ENCODE data around the gene HOXA13. TPM values are rescaled to one million over a fixed set of nuclear protein-coding genes. Genes with fewer than 3 reads are reported as not detected.

The HOXA13 gene
- polyA plus RNA-seq, 1 donor (not counting 4 experiments of a cell fraction or from before 2014, with no cell fraction given): not detected

DNA sequence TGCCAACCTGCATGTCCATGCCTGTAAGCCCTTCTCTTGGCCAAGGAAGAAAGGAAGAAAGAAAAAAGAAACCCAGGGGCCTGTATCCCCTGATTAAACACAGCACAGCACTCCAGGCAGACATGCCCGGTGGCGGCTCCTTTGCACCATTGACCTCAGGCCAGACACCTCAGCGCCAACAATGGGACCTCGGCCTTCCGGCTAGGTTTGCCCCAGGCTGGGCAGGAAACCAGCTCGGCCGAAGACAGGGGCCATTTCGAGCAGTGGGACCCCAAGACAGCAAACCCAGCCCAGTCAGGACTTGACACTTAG lies 28.6 kb downstream of the HOXA13 start:
- H3K9me1 ChIP-seq (ENCODE audit: control insufficient read depth, extremely low read depth, insufficient read depth, low read length): no peaks in the 10 kb centered on the region
- no peaks in the 10 kb centered on the region for H4K20me1 ChIP-seq (ENCODE audit: control insufficient read depth, extremely low read depth, insufficient read depth, low read length)
- H3K79me2 ChIP-seq (ENCODE audit: control insufficient read depth, insufficient read depth, low read length): peaks cover 63% of the 10 kb centered on the region
- H3K4me2 ChIP-seq (ENCODE audit: control insufficient read depth, extremely low read depth, insufficient read depth, low read depth, low read length): peak overlapping the region; percentile 98
- peak overlapping the region; percentile 78 to 94 (median 84) for H3K4me3 ChIP-seq (ENCODE audit: control insufficient read depth in 2 of 3, extremely low read depth in 1 of 3, insufficient read depth in 2 of 3, low read depth in 1 of 3, low read length in 3 of 3)
- peaks cover 0 to 4% of the 10 kb centered on the region in 2 experiments for H3K36me3 ChIP-seq (ENCODE audit: control insufficient read depth in 2 of 2, extremely low read depth in 1 of 2, insufficient read depth in 2 of 2, low read length in 2 of 2)
- dilution Hi-C loops (cut with MboI; ENCODE audit: extremely low pct_ligation_motif_present, low sequenced_read_pairs): no loop called here
- no peak for DNase-seq (ENCODE audit: low read depth, low spot score)
- peaks cover 6% of the 10 kb centered on the region for H3K27me3 ChIP-seq (ENCODE audit: control insufficient read depth, extremely low read depth, insufficient read depth, low read length)
- peak overlapping the region; percentile 83 for H3K9ac ChIP-seq (ENCODE audit: control insufficient read depth, extremely low read depth, insufficient read depth, low read length)
- TF ChIP-seq, protein P1, sequence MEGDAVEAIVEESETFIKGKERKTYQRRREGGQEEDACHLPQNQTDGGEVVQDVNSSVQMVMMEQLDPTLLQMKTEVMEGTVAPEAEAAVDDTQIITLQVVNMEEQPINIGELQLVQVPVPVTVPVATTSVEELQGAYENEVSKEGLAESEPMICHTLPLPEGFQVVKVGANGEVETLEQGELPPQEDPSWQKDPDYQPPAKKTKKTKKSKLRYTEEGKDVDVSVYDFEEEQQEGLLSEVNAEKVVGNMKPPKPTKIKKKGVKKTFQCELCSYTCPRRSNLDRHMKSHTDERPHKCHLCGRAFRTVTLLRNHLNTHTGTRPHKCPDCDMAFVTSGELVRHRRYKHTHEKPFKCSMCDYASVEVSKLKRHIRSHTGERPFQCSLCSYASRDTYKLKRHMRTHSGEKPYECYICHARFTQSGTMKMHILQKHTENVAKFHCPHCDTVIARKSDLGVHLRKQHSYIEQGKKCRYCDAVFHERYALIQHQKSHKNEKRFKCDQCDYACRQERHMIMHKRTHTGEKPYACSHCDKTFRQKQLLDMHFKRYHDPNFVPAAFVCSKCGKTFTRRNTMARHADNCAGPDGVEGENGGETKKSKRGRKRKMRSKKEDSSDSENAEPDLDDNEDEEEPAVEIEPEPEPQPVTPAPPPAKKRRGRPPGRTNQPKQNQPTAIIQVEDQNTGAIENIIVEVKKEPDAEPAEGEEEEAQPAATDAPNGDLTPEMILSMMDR (optimal IDR thresholded peaks at IDR 0.05 in 1 of 3, IDR thresholded peaks at IDR 0.05 in 1 of 3, conservative IDR thresholded peaks at IDR 0.05 in 1 of 3; ENCODE audit: extremely low read depth in 1 of 3, insufficient read depth in 2 of 3, low read length in 3 of 3): no peak
- no peak for TF ChIP-seq EZH2 (IDR thresholded peaks at IDR 0.05; ENCODE audit: low read length)
- no peak for FAIRE-seq
- H3K9me3 ChIP-seq (ENCODE audit: control insufficient read depth, low read depth, low read length): no peaks in the 10 kb centered on the region
- H2AFZ ChIP-seq (ENCODE audit: control insufficient read depth, low read length): no peak overlapping the region
- peak overlapping the region; percentile 87 for H3K27ac ChIP-seq (ENCODE audit: control insufficient read depth, insufficient read depth, low read length)
- H3K4me1 ChIP-seq (ENCODE audit: control insufficient read depth, extremely low read depth, insufficient read depth, low read length): peaks cover 32% of the 10 kb centered on the region

- dilution Hi-C loops (cut with MboI; ENCODE audit: extremely low pct_ligation_motif_present, low sequenced_read_pairs): no loop called here
- Histone ChIP-seq H2AFZ (ENCODE audit: control insufficient read depth, low read length) (no peak overlapping the region), H3K4me1 (ENCODE audit: control insufficient read depth, extremely low read depth, insufficient read depth, low read length) (peaks cover 32% of the 10 kb centered on the region), H3K9ac (ENCODE audit: control insufficient read depth, extremely low read depth, insufficient read depth, low read length) (peak overlapping the region; percentile 83), H3K27me3 (ENCODE audit: control insufficient read depth, extremely low read depth, insufficient read depth, low read length) (peaks cover 6% of the 10 kb centered on the region), H4K20me1 (ENCODE audit: control insufficient read depth, extremely low read depth, insufficient read depth, low read length) (no peaks in the 10 kb centered on the region), H3K27ac (ENCODE audit: control insufficient read depth, insufficient read depth, low read length) (peak overlapping the region; percentile 87), H3K9me1 (ENCODE audit: control insufficient read depth, extremely low read depth, insufficient read depth, low read length) (no peaks in the 10 kb centered on the region), H3K4me3 (ENCODE audit: control insufficient read depth in 2 of 3, extremely low read depth in 1 of 3, insufficient read depth in 2 of 3, low read depth in 1 of 3, low read length in 3 of 3) (peak overlapping the region; percentile 78 to 94 (median 84)), H3K4me2 (ENCODE audit: control insufficient read depth, extremely low read depth, insufficient read depth, low read depth, low read length) (peak overlapping the region; percentile 98), H3K36me3 (ENCODE audit: control insufficient read depth in 2 of 2, extremely low read depth in 1 of 2, insufficient read depth in 2 of 2, low read length in 2 of 2) (peaks cover 0 to 4% of the 10 kb centered on the region in 2 experiments), H3K9me3 (ENCODE audit: control insufficient read depth, low read depth, low read length) (no peaks in the 10 kb centered on the region), H3K79me2 (ENCODE audit: control insufficient read depth, insufficient read depth, low read length) (peaks cover 69% of the 10 kb centered on the region)
- TF ChIP-seq, protein P1 (optimal IDR thresholded peaks at IDR 0.05 in 1 of 3, IDR thresholded peaks at IDR 0.05 in 1 of 3, conservative IDR thresholded peaks at IDR 0.05 in 1 of 3; ENCODE audit: extremely low read depth in 1 of 3, insufficient read depth in 2 of 3, low read length in 3 of 3): no peak
- FAIRE-seq (no peak), DNase-seq (ENCODE audit: low read depth, low spot score) (no peak)
Observed at GRCh38 chr7:27170426-27171324, 29.2 kb downstream of the HOXA13 start.

Data from keratinocyte (primary cell).